Tibial nerve (tissue), 4 donors: ENCODE results near the gene TBL2.

ENCODE experiments used
- EP300 ChIP-seq, 2 donors: sonication (generic); formaldehyde crosslinking; IDR thresholded peaks; one replicate each; pipeline ENCODE4 v1.6.1; 2017; ENCODE audit warnings: antibody characterized with exemption in 2 of 2, mild to moderate bottlenecking in 1 of 2
- POLR2A ChIP-seq, 2 donors: fragments of 450-650 bp; IDR thresholded peaks; one replicate each; pipeline ENCODE4 v1.6.1; 2017; ENCODE audit warnings: antibody characterized with exemption in 2 of 2, mild to moderate bottlenecking in 2 of 2, moderate library complexity in 2 of 2
- TF ChIP-seq, protein P1 (sequence below), 5 experiments: fragments of 200-600 bp in 3 of 5; fragments of 450-650 bp in 2 of 5; sonication (generic) in 3 of 5; IDR thresholded peaks; one replicate each; pipeline ENCODE4 v1.5.1; 2016 to 2019; ENCODE audit warnings: antibody characterized with exemption in 5 of 5, mild to moderate bottlenecking in 3 of 5, moderate library complexity in 2 of 5

GRCh38 chr7:73586911-73587310 is 8.5 kb upstream of the TBL2 start:
- TF ChIP-seq, protein P1, sequence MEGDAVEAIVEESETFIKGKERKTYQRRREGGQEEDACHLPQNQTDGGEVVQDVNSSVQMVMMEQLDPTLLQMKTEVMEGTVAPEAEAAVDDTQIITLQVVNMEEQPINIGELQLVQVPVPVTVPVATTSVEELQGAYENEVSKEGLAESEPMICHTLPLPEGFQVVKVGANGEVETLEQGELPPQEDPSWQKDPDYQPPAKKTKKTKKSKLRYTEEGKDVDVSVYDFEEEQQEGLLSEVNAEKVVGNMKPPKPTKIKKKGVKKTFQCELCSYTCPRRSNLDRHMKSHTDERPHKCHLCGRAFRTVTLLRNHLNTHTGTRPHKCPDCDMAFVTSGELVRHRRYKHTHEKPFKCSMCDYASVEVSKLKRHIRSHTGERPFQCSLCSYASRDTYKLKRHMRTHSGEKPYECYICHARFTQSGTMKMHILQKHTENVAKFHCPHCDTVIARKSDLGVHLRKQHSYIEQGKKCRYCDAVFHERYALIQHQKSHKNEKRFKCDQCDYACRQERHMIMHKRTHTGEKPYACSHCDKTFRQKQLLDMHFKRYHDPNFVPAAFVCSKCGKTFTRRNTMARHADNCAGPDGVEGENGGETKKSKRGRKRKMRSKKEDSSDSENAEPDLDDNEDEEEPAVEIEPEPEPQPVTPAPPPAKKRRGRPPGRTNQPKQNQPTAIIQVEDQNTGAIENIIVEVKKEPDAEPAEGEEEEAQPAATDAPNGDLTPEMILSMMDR (IDR thresholded peaks at IDR 0.05), result no peak
- no peak for TF ChIP-seq EP300 (IDR thresholded peaks at IDR 0.05)
- TF ChIP-seq POLR2A (IDR thresholded peaks at IDR 0.05), result no peak
